ENCODE measurements around the gene RMND5A. TPM values are rescaled to one million over a fixed set of nuclear protein-coding genes. Genes with fewer than 3 reads are reported as not detected.

RMND5A gene
- total RNA-seq, 1 experiment from 2014 or later, result 34.1 TPM

- no peak overlapping the region for H2AFZ ChIP-seq (ENCODE audit: low read length)
- no peaks in the 10 kb centered on the region for H3K4me1 ChIP-seq (ENCODE audit: insufficient read depth, low read length)
- H3K9ac ChIP-seq (ENCODE audit: low read length), result no peak overlapping the region
- H4K20me1 ChIP-seq (ENCODE audit: low read length), result no peaks in the 10 kb centered on the region
- POLR2A ChIA-PET (ENCODE audit: unreplicated experiment), result no interaction called here
- no peaks in the 10 kb centered on the region for H3K79me2 ChIP-seq (ENCODE audit: low read length)
- no peaks in the 10 kb centered on the region for H3K9me2 ChIP-seq (replicated peaks; ENCODE audit: low read length)
- no peaks in the 10 kb centered on the region for H3K9me3 ChIP-seq (ENCODE audit: low read length)
- no peak for DNase-seq
- CTCF ChIA-PET, result no interaction called here
- ATAC-seq, result no peak
- TF ChIP-seq CTCF (conservative IDR thresholded peaks at IDR 0.05; ENCODE audit: low read depth, low read length), result no peak
- TF ChIP-seq EZH2phosphoT487 (IDR thresholded peaks at IDR 0.05; ENCODE audit: borderline replicate concordance, low read length), result no peak
- no peak for TF ChIP-seq EZH2 (IDR thresholded peaks at IDR 0.05; ENCODE audit: low read length, unreplicated experiment)
- no peaks in the 10 kb centered on the region for H3K36me3 ChIP-seq (ENCODE audit: low read depth, low read length)
- no TSS peak for BruUV-seq (replicated peaks)
- H3K27ac ChIP-seq (ENCODE audit: low read length), result no peak overlapping the region
- H3K4me2 ChIP-seq (ENCODE audit: low read length), result no peak overlapping the region
- H3F3A ChIP-seq (ENCODE audit: low read length, unreplicated experiment), result no peaks in the 10 kb centered on the region
- H3K27me3 ChIP-seq (ENCODE audit: low read length), result peaks cover 12% of the 10 kb centered on the region
- intact Hi-C loops (cut with micrococcal nuclease), result no loop called here
- no peak overlapping the region for H3K4me3 ChIP-seq (ENCODE audit: low read length)
Observed at GRCh38 chr2:86786001-86786536, 66.0 kb downstream of the RMND5A start.

- no peak overlapping the region for H2AFZ ChIP-seq (ENCODE audit: low read length)
- no peaks in the 10 kb centered on the region for H3K36me3 ChIP-seq (ENCODE audit: low read depth, low read length)
- POLR2A ChIA-PET (ENCODE audit: unreplicated experiment), result no interaction called here
- ATAC-seq (no peak), DNase-seq (no peak)
- intact Hi-C loops (cut with micrococcal nuclease), result no loop called here
- H3K4me2 ChIP-seq (ENCODE audit: low read length), result no peak overlapping the region
- TF ChIP-seq EZH2 (IDR thresholded peaks at IDR 0.05; ENCODE audit: low read length, unreplicated experiment), result no peak
- TF ChIP-seq EZH2phosphoT487 (IDR thresholded peaks at IDR 0.05; ENCODE audit: borderline replicate concordance, low read length), result no peak
- no peak for TF ChIP-seq CTCF (conservative IDR thresholded peaks at IDR 0.05; ENCODE audit: low read depth, low read length)
- peaks cover 18% of the 10 kb centered on the region for H3K27me3 ChIP-seq (ENCODE audit: low read length)
- BruUV-seq (replicated peaks), result no TSS peak
- no peaks in the 10 kb centered on the region for H3K9me2 ChIP-seq (replicated peaks; ENCODE audit: low read length)
- H3K4me3 ChIP-seq (ENCODE audit: low read length), result no peak overlapping the region
- no peaks in the 10 kb centered on the region for H4K20me1 ChIP-seq (ENCODE audit: low read length)
- no peak overlapping the region for H3K9ac ChIP-seq (ENCODE audit: low read length)
- no peaks in the 10 kb centered on the region for H3K9me3 ChIP-seq (ENCODE audit: low read length)
- no peaks in the 10 kb centered on the region for H3F3A ChIP-seq (ENCODE audit: low read length, unreplicated experiment)
- H3K4me1 ChIP-seq (ENCODE audit: insufficient read depth, low read length), result no peaks in the 10 kb centered on the region
- CTCF ChIA-PET, result no interaction called here
- no peaks in the 10 kb centered on the region for H3K79me2 ChIP-seq (ENCODE audit: low read length)
- no peak overlapping the region for H3K27ac ChIP-seq (ENCODE audit: low read length)
Observed at GRCh38 chr2:86787736-86788135, 67.6 kb downstream of the RMND5A start.

- Histone ChIP-seq H3K4me1 (ENCODE audit: insufficient read depth, low read length) (no peaks in the 10 kb centered on the region), H2AFZ (ENCODE audit: low read length) (no peak overlapping the region), H3K9me2 (replicated peaks; ENCODE audit: low read length) (no peaks in the 10 kb centered on the region), H3K9me3 (ENCODE audit: low read length) (no peaks in the 10 kb centered on the region), H3K4me3 (ENCODE audit: low read length) (no peak overlapping the region), H3K27ac (ENCODE audit: low read length) (no peak overlapping the region), H3K36me3 (ENCODE audit: low read depth, low read length) (no peaks in the 10 kb centered on the region), H3K27me3 (ENCODE audit: low read length) (peaks cover 18% of the 10 kb centered on the region), H3K9ac (ENCODE audit: low read length) (no peak overlapping the region), H4K20me1 (ENCODE audit: low read length) (no peaks in the 10 kb centered on the region), H3K79me2 (ENCODE audit: low read length) (no peaks in the 10 kb centered on the region), H3K4me2 (ENCODE audit: low read length) (no peak overlapping the region), H3F3A (ENCODE audit: low read length, unreplicated experiment) (no peaks in the 10 kb centered on the region)
- no peak for TF ChIP-seq EZH2phosphoT487 (IDR thresholded peaks at IDR 0.05; ENCODE audit: borderline replicate concordance, low read length)
- no peak for TF ChIP-seq EZH2 (IDR thresholded peaks at IDR 0.05; ENCODE audit: low read length, unreplicated experiment)
- TF ChIP-seq CTCF (conservative IDR thresholded peaks at IDR 0.05; ENCODE audit: low read depth, low read length), result no peak
- DNase-seq, result no peak
- ATAC-seq, result no peak
- CTCF ChIA-PET, result no interaction called here
- BruUV-seq (replicated peaks), result no TSS peak
- POLR2A ChIA-PET (ENCODE audit: unreplicated experiment), result no interaction called here
- intact Hi-C loops (cut with micrococcal nuclease), result no loop called here
Observed at GRCh38 chr2:86788165-86788564, 68.1 kb downstream of the RMND5A start.
